Measurements from ENCODE around the gene FLNB.
A peak's percentile ranks its signal among the peaks of the same experiment; 100 is the strongest.

Gene FLNB

DNA sequence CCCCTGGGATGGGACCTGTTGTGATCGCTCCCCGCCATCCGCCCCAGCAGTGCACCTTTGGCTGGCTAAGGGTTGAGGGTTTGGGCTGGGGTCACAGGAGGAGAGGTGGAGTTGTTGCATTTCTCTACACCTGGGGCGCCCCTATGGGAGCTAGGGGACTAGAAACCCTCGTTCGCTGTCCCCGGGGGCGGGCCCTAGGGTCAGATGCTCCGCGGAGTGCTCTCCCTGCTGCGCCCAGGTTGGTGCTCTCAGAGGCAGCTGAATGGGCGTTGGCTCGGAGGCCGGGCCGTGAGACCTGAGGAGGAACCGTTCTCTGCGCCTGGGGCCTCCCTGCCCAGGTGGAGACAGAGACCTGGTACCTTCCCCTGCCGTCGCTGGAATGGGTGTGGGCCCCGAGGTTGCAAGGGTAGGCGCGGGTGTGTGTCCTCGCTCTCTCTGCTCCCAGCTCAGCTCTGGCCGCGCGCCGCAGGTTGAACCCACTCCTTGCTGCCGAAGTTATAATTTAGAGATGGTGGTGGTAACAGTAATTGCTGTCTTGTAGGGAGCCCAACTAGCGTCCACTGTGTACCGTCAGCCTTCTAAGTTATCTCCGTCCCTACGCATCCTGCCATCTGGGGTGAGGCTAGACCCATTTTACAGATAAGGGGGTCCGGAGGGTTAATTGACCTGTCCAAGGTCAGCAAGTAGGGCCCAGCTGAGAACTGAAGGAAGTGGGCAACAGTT, 965 bp downstream of the FLNB start:
- DNase-seq (ENCODE audit: low read depth) = peak; percentile 22

DNA sequence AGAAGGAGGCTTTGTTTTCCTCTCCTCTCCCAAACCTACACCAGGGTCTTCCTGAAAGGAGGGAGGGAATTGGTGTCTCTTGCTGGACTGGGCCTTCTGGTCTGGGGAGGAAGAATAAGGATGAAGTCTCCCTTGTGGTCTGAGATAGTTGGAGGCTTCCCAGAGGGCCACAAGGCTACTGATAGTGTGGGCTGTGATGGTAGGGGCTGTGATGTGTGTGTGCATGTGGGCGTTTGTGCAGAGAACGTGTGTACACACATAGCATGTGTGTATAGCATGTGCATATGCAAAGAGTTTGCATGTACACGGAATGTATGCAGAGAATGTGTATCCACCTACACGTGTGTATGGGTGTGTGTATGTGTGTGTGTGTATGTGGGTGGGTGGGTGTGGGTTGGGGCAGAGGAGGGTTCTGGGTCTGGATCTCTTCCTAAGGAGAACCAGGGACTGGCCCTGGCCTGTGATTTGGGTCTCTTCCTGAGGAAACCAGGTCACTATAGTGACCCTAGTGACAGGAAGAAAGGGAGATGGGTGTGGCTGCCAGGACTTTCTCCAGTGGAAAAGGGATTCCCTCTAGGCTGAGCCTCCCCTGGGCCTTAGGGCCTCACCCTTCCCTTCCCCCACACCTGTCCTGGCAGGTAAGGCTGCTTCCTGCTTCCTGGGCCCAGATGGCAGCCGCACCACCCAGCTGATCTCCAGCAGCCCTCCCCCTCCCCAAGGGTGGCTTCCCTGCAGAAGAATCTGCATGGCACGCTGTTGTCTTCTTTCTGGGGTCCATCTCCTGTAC, 1.7 kb downstream of the FLNB start:
- DNase-seq (ENCODE audit: low read depth) = no peak

GRCh38 chr3:58010562-58010961, 2.3 kb downstream of the FLNB start:
- DNase-seq (ENCODE audit: low read depth) = no peak

GRCh38 chr3:58011580-58011979, 3.4 kb downstream of the FLNB start:
- no peak for DNase-seq (ENCODE audit: low read depth)

- DNase-seq (ENCODE audit: low read depth) = no peak
These were observed 4.1 kb downstream of the FLNB start for GRCh38 chr3:58012302-58012701.

GRCh38 chr3:58013099-58013498, 4.9 kb downstream of the FLNB start:
- DNase-seq (ENCODE audit: low read depth) = no peak

DNA sequence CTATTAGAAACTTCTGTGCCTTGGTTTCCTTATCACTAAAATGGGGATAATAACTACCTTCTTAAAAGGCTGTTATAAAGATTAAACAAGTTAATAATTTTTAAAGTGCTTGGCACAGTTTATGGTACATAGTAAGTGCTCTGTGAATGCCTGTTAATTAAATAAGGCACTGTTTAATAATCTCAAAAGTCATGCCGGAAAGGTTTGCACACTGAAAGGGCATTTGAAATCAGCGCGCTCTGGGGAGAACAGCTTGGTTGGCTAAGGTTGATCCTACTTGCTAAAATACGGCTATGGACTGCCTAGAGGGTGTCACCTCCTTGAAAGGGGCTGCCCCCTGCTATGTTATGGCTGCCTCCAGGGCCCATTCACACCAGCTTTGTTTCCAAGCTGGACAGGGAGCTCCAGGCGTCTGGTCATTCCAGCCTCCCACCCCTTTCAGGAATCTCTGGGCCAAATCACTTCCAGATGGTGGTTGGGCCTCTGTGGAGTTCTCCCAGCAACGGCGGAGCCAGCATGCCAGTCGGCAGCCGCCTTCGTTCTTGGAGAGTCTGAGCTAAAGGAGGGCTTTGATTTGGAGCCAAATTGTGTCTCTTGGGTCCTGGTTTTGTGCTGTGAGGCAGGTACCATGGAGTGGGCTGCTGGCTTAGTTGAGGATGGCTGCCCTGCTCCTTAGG, 5.9 kb downstream of the FLNB start:
- DNase-seq (ENCODE audit: low read depth) = no peak

- DNase-seq (ENCODE audit: low read depth) = no peak
These were observed 7.3 kb downstream of the FLNB start for GRCh38 chr3:58015520-58015915.

- no peak for DNase-seq (ENCODE audit: low read depth)
These were observed 8.5 kb downstream of the FLNB start for GRCh38 chr3:58016710-58017109.

DNA sequence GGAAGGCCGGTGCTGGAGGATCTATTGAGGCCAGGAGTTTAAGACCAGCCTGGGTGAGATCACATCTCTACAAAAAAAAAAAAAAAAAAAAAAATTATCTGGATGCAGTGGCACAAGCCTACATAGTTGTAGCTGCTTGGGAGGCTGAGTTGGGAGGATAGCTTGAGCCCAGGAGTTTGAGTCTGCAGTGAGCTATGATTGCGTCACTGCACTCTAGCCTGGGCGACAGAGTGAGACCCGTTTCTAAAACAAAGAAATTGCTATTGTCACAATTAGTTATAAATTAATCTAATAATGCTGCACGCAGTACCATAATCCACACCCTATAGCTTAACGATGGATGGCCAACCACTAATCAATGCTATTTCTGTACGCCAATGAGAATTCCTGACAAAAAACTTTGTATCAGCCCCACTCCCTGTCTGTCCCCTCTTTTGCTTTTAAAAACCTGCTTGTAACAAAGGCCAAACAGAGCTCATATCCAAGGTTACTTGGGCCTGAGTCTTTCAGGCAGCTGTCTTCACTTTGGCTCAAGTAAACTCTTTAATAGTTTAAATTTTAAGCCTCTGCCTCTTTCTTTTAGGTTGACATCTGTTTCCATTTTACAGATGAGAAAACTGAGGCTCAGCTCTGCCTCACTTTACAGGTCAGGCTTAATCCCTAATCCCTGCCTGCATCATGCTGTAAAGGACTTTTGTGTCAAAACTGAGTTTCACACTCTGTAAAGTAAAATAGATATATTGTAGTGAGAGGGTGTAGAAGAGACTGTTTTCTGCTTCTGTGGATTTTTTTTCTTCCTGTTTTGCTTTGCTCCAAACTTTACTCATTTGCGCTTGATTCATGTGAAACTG, 10.9 kb downstream of the FLNB start:
- no peak for DNase-seq (ENCODE audit: low read depth)

DNA sequence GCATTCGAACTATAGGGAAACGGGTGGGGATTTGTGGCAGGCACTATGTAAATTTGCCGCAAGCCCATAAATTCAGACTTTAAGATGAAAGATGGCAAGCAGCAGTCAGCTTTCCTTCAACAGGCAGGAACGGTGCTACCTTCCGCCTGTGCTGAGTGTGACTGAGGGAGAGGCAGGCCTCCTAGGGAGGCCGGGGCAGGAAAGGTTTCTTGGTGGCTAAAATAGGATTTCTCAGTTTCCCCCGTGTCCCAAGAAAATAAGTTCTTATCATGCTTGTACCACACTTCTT, 12.5 kb downstream of the FLNB start:
- DNase-seq (ENCODE audit: low read depth) = no peak

- no peak for DNase-seq (ENCODE audit: low read depth)
These were observed 13.1 kb downstream of the FLNB start for GRCh38 chr3:58021072-58021959.

DNA sequence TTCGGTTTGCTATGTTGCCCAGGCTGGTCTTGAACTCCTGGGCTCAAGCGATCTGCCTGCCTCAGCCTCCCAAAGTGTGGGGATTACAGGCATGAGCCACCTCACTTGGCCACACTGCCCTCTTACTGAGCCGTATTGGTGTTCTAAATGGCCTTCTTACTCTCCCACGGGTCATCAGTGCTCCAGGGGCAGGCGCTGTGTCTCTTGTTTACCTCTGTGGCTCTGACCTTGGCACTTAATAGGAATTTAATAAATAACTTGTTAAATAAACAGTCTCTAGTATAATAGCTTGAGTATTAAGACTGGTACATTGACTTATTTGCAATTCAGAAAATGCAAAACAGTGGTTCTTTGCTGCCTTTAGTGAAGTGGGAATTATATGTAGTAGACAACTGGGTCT, 13.7 kb downstream of the FLNB start:
- DNase-seq (ENCODE audit: low read depth) = no peak

- no peak for DNase-seq (ENCODE audit: low read depth)
These were observed 14.3 kb downstream of the FLNB start for GRCh38 chr3:58022490-58022889.

- no peak for DNase-seq (ENCODE audit: low read depth)
These were observed 15.3 kb downstream of the FLNB start for GRCh38 chr3:58023531-58023930.

DNA sequence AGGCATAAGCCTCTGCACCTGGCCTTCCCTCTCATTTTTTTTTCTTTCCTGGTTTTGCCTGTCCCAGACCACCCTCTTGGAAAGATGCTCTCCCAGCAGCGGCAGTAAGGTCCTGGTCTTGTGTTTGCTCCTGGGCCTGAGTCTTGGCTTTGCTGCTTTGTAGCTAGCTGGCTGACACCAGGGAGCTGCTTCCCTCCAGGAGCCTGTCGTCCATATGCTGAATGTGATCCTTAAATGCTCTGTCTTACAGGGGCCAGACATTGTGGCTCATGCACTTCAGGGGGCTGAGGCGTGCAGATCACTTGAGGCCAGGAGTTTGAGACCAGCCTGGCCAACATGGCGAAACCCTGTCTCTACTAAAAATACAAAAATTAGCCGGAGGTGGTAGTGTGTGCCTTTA, 17.2 kb downstream of the FLNB start:
- DNase-seq (ENCODE audit: low read depth) = no peak

- no peak for DNase-seq (ENCODE audit: low read depth)
These were observed 17.8 kb downstream of the FLNB start for GRCh38 chr3:58025837-58026569.

GRCh38 chr3:58026598-58026997, 18.4 kb downstream of the FLNB start:
- DNase-seq (ENCODE audit: low read depth) = no peak

DNA sequence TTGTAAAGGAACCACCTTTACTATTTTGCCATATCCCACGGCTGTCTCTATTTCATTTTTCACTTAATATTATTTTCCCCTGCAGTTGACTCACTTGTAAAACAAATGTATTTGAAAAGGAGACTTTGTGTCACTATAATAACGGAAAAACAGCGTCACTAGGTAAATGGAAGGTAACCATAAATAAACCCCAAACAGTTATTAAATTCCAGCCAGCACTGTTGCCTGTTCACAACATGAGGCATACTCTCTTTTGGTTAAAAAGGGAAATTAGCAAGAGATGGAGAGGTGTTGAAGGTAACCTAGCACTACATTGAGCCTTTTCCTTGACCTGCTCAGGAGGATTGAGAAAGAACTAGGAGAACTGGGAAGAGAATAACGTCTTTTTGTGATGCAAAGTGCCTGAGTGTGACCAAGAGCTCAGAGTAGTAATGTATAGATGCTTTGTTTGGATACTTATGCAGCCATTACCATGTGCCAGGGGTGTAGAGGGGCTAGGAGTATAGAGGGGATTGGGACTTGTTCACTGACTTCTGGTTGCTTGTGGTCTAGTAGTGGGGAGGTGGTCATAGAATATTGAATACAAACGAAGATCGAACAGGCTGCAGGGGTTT, 19.6 kb downstream of the FLNB start:
- DNase-seq (ENCODE audit: low read depth) = no peak

DNA sequence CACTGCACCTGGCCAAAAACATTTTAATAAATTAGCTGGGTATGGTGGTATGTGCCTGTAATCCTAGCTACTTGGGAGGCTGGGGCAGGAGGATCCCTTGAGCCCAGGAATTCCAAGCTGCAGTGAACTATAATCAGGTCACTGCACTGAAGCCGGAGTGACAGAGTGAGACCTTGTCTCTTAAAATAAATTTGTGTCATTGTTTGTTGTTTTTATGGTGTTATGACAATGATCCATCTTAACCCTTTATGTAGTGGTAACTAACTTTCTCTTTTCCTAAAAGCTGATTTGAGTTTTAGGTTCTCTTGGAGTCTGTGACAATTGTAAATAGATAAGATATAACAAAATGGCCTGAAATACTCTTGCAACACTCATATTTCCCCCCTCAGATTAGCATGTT, 20.7 kb downstream of the FLNB start:
- DNase-seq (ENCODE audit: low read depth) = no peak

Data from stimulated activated CD8-positive, alpha-beta memory T cell treated with anti-CD3 and anti-CD28 coated beads, Interleukin-4, amount 100 ng/mL, for 24 hours (primary cell).